HG03520 (cell line): ENCODE data around the gene AMDHD1.
"Not testable (repeated sequence)": the region's sequence is repeated elsewhere in the genome, so short reads cannot be mapped to it uniquely, and the experiment has no call there.

ENCODE experiments used
- ATAC-seq: cut with Tn5 transposase; IDR thresholded peaks from one replicate; pipeline ENCODE4 v1.9.1; 2021; ENCODE audit warnings: mild to moderate bottlenecking, moderate library complexity; ENCODE audit not compliant: unreplicated experiment

The AMDHD1 gene

DNA sequence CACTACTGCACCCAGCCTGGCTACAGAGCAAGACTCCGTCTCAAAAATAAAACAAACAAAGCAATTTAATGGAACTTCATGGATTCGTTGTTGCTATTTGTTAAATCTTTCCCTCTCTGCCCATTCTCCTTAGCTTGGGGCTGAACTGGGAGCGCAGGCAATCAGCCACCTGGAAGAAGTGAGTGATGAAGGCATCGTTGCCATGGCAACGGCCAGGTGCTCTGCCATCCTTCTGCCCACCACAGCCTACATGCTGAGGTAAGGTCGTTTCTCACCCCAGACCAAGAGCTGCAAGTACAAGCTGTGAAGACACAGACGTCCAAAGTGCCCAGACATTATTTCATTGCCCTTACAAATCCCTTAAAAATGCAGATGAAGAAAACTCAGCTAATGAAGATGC, 19.1 kb downstream of the AMDHD1 start:
- ATAC-seq: no peak

- no peak for ATAC-seq
These were observed 20.0 kb downstream of the AMDHD1 start for GRCh38 chr12:95963096-95963495.

DNA sequence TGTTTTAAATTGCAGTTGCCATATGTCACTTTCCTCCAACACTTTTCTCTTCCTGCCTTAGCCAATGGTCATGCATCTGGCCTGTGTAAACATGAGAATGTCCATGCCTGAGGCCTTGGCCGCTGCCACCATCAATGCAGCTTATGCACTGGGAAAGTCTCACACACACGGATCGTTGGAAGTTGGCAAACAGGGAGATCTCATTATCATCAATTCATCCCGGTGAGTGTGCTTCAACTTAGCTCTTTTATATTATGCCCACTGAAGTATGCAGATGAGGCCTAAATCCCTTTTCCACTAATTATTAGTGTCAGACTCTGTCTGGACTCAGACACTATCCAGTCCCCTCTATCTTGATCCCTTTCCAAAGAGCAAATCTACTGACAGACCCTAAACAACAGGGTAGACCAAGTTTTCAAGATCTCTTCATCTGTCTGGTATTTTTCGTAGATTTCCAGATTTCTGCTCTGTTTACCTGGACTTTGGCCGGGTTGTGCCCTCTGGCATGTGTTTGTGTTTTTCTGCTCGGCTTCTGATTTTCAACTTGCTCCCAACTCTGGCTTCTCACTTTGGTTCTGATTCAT, 23.2 kb downstream of the AMDHD1 start:
- ATAC-seq: no peak

DNA sequence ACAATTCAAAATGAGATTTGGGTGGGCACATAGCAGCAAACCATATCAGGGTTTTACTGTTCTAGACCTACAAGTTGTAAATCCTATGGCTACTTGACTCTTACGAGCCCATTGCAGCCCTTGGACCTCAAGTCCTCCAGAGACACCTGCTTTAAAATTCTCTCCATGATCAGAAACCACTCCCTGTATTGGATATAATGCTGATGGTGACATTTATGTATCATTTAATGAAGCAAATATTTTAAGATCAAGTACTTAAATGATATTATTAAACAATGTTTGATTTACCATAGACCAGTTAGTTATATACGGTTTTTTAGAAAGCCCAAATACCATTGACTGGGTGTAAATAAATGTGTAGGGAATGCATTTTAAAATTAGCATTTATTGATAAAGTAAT, 24.2 kb downstream of the AMDHD1 start:
- no peak for ATAC-seq

DNA sequence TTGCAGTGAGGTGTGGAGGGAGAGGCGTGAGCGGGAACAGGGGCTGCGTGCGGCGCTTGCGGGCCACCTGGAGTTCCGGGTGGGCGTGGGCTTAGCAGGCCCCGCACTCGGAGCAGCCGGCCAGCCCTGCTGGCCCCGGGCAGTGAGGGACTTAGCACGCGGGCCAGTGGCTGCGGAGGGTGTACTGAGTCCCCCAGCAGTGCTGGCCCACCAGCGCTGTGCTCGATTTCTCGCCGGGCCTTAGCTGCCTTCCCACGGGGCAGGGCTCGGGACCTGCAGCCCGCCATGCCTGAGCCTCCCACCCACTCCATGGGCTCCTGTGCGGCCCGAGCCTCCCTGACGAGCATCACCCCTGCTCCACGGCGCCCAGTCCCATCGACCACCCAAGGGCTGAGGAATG, 26.0 kb downstream of the AMDHD1 start:
- not testable (repeated sequence) for ATAC-seq

- no peak for ATAC-seq
These were observed 27.8 kb downstream of the AMDHD1 start for GRCh38 chr12:95970905-95971304.

DNA sequence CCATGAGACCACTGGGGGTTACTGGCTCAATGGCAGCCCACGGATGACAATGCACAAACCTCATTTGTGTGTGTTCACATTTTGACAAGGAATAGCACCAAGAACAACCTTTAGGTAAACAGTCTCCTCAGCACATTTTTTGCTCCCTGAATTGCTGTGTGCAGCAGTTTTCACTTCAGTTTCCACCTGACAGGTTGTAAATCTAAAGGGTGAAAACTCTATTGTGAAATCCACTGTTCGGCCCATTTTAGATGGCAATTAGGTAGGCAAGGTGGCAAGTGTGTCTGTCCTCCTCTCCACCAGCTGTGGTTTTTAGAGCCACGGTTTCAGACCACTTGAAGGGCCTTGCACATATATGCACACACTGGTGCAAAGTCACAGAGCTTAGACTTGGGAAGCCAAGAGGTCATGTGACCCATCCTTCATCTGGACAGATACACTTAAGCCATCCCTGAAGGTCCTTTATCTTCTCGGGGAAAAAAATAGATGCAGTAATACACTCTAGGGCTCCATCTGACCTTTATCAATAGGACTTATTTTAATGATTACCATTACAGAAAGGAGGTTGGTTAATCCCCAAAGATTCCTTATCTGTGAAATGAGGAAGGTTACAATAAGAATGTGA, 29.8 kb downstream of the AMDHD1 start:
- no peak for ATAC-seq

DNA sequence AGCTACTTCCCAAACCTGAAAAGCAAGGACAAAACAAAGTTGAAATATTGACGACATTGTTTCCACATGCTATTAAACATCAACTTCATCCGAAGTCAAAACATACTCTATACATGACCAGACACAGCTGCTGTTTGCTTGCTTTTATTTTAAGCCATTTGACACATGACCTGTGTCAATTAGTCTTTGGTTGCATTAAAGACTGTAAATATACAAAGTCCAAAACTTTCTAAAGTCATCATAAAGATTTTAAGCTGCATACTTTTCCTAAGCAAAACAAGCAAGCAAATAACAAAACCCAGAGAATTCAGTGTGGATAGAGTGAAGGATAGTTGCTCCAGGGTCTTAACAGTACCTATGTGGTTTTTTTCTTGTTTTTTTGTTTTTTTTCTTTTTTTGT, 31.2 kb downstream of the AMDHD1 start:
- no peak for ATAC-seq

GRCh38 chr12:95975491-95975890, 32.4 kb downstream of the AMDHD1 start:
- ATAC-seq: no peak

GRCh38 chr12:95976416-95976832, 33.3 kb downstream of the AMDHD1 start:
- no peak for ATAC-seq

DNA sequence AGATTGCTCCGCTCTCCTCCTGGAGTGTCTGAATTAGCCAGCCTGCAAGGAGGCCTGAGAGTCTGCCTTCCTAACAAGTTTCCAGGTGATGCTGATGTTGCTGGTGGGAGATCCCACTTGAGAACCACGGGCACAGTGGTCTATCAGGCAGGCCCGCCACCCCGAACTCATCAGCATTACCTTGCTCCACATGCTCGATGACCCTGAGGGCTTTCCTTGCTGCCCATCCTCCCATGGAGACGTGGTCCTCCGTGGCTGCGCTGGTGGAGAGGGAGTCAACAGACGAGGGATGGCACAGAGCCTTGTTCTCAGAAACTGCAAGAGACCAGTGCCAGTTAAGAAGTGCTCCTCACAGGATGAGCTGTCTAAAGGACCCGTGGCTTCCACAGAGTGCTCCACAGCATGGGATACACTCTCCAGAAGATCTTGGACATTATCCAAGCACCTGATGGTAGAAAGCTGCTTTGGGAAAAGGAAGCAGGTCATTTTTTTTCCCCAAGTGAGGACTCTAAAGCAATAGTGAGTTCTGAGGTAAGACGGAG, 34.7 kb downstream of the AMDHD1 start:
- ATAC-seq: no peak

GRCh38 chr12:95978351-95978750, 35.2 kb downstream of the AMDHD1 start:
- no peak for ATAC-seq

DNA sequence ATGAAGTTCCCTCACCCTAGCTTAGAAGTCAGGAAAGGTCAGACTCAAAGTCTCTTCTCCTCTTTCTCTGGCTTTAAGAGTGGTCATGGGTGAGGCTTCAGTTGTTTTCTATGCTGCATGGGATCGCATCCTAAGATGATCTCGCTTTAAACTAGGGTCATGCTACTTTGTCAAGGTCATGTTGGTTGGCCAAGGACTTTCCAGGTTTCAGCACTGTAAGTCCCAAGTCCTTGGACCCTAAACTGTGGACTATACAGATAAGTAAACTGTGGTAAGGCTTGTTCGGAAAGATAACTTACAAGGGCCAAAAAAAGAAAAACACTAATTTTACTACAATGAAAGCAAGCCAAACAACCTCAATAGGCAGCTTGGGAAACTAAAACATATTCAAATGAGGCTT, 35.6 kb downstream of the AMDHD1 start:
- no peak for ATAC-seq

DNA sequence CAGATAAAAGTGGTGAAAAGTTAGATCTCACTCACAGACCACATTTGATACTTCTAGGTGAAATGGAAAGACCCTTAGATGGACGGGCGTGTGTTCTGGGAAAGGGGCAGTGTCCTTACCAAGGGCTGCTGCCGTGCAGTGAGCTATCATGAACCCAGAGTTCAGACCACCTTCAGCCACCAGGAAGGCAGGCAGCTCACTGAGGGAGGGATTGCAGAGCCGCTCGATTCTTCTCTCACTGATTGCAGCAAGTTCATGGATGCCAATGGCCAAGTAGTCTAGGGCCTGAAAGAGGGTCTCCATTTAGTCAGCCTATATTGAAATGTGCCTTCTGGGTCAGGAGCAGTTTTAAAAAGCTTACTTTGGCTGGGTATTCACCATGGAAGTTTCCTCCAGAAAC, 37.3 kb downstream of the AMDHD1 start:
- ATAC-seq: no peak

DNA sequence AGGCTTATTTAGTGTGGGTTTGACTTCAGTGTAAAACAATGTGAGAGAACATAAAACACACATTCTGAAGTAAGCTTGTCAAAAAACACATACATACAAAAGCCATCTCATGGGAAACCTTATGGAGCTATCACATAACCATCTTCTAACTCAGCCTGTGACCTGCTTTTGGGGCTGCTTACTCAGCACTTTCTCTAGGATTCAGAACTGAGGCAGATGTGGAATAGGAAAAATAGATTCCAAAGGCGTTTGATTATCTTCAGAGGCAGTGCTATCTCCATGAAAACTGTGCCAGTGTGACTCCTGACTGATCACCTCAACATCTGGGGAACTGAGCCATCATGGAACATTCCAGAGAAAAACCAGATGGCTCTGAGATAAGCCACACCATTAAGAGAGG, 39.5 kb downstream of the AMDHD1 start:
- ATAC-seq: no peak

- ATAC-seq: no peak
These were observed 41.6 kb downstream of the AMDHD1 start for GRCh38 chr12:95984682-95985081.

DNA sequence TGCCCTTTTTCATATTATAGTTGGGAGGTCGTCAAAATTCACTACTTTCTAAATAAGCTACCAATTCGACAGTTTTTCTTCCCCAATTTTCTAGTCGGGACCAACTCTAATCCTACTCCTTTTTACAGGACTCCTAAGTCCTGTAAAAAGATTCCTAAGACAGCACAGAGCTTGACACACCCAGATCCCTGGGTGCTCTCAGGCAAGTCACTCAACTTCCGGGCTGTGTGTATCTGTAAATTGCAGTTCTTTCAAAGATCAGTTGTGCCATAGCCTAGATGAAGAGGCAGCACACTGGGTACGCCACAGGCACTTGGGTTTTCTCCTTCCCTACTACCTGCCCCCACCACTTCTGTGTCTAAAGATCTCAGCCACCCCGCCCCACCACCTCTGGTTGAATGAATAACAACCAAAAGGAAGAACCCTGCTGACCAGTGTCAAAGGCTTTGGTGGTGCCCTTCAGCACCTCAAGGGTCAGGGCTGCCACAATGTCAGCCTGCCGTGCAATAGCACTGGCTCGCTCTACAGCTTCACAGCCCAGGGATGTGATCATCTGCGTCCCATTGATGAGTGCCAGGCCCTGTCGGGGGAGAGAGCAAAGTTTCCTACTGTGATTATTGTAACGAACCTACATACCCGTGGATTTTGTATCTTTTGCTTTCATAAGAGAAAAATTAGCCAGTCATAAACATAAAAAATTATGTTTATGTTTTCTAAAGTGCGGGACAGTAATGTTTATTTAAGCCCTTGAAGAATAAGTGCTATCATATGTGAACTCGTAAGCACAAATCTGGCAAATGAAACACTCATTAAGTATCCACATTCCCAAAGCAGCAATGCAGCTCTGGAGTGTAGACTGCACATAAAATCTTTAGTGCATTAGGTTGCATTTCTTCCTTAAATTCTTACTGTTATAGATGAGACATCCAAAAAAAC, 43.8 kb downstream of the AMDHD1 start:
- ATAC-seq: no peak

- ATAC-seq: no peak
These were observed 45.6 kb downstream of the AMDHD1 start for GRCh38 chr12:95988506-95989275.

GRCh38 chr12:95989504-95990123, 46.5 kb downstream of the AMDHD1 start:
- ATAC-seq: no peak

DNA sequence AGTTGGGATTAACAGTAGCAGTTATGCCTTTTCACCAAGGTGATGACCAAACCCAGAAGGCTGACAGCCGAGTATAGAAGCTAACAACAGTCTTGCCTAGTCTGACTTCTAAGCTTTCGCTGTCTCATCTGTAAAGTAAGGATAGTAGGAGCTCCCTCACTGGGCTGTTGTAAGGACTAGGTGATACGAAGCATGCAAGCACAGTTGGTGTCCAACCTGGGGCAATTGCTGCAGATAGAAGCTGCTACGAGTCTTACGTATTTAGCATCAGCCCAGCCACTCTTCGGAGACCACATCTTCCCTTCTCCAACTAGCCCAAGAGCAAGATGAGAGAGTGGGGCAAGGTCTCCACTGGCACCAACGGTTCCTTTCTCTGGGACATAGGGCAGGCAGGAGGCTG, 47.0 kb downstream of the AMDHD1 start:
- ATAC-seq: no peak

- ATAC-seq: no peak
These were observed 50.8 kb downstream of the AMDHD1 start for GRCh38 chr12:95993907-95994306.
